HG03159 (cell line): ENCODE measurements around the gene GIPC1.

Experiments used
- ATAC-seq: cut with Tn5 transposase; IDR thresholded peaks from one replicate; pipeline ENCODE4 v1.9.1; 2021; ENCODE audit warnings: mild to moderate bottlenecking, moderate library complexity; ENCODE audit not compliant: unreplicated experiment

GIPC1 gene

DNA sequence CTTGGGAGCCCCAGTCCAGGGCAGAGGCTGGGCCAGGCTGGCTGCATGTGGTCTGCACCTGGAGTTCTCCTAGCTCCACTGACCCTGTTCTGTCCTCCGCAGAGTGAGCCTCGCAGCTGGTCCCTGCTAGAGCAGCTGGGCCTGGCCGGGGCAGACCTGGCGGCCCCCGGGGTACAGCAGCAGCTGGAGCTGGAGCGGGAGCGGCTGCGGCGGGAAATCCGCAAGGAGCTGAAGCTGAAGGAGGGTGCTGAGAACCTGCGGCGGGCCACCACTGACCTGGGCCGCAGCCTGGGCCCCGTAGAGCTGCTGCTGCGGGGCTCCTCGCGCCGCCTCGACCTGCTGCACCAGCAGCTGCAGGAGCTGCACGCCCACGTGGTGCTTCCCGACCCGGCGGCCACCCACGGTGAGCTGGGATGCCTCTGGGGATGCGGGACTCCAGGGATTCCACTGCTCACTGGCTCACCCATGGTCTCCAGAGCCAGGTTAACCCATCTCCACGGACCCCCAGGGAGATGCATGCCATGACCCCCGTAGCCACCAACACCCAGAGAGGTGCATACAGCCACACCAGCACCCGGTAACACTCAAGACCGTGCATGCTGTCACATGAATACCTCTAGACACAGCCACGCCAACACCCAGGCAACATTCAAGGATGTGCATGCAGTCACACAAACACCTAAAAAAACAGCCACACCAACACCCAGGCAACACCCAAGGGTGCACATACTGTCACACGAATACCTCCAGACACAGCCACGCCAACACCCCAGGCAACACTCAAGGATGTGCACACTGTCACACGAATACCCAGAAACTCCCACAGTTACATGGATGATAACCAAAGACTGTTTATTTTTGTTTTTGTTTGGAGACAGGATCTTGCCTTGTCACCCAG lies 54.6 kb downstream of the GIPC1 start:
- ATAC-seq, result no peak

DNA sequence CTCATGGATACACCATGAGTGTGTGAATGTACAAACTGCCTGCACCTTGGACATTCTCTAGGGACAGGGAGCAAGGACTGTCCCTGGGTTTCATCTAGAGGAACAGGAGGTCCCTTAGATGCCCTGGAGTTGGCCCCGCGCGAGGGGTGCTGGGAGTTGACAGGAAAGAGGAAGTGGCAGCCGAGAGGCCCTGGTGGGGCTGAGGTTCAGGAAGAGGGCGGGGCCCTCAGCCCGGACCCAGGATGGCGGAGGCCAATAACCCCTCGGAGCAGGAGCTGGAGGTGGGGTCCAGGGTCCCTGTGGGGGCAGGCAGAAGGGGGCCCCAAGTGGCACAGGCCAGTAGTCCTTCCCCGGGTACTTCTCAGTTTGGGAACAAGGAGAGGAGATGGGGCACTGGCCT lies 55.9 kb downstream of the GIPC1 start:
- peak; percentile 84 for ATAC-seq

DNA sequence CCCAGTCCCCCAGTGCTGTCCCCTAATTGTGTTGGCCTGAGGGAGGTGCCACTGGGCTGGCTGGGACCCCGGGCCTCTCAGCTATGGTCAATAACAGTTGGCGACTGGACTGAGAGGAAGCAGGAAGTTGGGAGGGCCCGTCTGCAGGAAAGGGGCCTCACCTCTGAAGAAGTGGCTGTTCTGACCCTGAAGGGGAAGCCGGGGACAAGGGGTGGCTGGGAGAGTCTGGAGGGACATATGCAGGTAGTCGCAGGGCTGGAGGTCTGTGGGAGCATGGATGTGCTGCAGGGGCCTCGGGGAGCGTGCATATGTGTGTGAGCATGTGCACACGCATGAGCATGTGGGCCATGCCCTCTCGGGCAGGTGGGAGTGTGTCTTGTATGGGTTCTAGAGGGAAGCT lies 56.9 kb downstream of the GIPC1 start:
- ATAC-seq, result no peak

DNA sequence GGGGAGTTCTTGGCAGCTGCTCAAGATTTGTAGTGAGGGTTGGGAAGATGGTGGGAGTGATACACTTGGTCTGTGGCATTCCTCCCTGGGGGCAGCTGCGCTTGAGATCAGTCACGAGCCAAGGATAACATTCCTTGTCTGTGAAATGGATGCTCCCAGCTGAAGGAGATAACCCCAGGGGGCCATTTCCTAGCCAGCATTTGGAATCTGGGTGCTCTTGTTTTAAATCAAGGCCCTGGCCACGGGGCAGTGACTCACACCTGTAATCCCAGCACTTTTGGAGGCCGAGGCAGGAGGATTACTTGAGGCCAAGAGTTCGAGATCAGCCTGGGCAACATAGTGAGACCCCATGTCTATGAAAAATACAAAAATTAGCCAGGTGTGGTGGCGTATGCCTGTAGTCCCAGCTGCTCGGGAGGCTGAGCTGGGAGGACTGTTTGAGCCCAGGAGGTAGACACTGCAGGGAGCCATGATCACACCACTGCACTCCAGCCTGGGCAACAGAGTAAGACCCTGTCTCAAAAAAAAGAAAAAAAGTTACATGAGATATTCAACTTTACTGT lies 58.3 kb downstream of the GIPC1 start:
- no peak for ATAC-seq

DNA sequence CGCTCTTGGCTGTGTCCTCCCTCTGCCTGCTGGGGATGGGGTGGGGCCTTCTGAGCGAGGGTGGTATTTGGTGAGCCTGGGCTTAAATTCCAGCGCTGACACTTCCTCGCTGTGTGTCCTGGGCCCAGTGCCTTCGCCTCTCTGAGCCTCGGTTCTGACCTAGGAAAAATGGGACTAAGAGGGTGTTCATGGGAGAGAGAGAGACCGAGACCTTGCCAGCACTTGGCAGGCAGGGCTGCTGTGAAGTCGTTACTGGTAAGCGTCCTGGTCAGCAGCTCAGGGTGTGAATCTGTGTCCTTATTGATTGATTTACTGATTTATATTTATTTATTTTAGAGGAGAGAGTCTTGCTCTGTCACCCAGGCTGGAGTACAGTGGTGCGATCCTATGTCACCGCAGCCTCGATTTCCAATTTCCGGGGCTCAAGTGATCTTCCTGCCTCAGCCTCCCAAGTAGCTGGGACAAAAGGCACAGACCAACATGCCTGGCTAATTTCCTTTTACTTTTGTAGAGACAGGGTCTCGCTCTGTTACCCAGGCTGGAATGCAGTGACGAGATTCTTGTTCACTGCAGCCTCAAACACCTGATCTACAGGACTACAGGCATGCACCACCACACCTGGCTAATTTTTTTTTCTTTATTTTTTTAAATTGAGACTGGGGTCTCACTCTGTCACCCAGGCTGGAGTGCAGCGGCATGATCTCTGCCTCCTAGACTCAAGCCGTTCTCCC lies 60.4 kb downstream of the GIPC1 start:
- no peak for ATAC-seq

DNA sequence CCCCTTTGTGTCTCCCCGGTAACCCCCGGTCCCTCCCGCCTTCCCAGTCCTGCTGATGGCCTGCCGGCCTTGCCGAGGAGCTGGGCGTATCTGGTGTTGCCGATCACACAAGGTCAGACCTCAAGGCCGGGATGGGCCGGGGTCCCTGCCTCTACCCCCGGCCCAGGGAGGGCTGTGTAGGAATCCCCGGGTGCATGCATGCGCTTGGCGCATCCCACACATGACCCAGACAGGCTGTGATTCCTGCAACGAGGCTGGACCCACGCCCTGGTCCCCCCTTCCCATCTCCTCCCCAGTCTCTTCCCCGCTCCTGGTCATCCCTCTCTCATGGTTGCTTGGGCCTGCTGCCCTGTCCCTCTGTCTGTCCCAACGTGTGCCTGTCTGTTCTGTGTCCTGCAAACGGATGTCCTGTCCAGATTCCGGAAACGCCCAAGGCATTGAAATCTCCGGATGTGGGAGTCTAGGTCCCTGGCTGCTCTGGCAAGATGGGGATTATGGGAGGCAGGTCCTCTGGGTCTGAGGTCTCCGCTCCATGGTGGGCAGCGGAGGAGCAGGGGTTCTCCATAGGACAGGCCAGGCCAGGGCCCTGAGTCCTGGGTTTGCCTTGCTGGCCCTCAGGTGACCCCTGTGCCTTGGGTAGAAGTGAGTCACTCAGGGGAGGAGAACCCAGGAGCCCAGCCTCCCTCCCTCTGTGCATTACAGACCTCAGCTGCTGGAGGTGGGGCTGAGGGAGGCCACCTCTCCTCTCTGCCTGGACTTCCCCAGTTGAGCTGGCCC lies 61.2 kb downstream of the GIPC1 start:
- no peak for ATAC-seq

DNA sequence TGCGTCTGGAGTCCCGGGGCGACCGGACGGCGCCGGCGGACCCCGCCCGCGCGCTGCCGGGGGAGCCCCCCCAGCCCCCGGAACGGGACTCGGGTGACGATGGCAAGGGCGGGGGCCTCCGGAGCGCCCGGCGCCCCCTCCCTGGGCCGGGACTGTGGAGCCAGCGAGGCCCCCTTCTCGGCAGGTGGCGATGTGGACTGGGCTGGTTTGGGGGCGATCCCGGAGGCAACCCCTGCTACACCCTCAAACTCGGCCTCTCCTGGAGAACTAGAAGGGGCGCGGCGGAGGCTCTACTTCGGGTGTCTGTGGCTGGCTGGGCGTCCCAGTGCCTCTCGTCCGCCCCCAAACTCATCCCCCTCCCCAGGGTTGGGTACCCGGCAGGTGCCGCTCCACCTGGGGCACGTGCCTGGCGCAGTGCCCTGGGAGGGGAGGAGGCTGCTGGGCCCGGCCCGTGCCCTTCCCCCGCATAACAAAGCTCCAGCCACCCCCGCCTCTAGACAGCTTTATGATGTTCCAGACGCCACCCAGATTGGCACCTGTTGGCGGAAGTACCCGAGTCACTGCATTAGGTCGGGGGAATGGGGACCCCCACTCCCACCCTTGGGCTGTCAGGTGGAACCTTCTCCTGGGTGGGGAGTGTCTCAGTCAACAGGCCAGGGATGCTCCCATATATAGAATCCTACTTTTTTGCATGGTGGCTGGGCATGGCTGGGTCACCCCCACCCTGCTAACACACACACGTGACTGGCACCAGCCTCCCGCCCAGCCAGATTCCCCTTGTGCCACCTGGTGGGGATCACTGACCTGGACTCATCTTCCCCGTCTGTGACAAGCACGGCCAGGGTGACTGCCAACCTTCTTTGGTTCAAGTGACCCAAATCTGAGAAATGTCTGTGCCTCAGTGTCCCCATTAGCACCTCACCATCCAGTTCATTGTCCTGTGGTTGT lies 62.1 kb downstream of the GIPC1 start:
- no peak for ATAC-seq

DNA sequence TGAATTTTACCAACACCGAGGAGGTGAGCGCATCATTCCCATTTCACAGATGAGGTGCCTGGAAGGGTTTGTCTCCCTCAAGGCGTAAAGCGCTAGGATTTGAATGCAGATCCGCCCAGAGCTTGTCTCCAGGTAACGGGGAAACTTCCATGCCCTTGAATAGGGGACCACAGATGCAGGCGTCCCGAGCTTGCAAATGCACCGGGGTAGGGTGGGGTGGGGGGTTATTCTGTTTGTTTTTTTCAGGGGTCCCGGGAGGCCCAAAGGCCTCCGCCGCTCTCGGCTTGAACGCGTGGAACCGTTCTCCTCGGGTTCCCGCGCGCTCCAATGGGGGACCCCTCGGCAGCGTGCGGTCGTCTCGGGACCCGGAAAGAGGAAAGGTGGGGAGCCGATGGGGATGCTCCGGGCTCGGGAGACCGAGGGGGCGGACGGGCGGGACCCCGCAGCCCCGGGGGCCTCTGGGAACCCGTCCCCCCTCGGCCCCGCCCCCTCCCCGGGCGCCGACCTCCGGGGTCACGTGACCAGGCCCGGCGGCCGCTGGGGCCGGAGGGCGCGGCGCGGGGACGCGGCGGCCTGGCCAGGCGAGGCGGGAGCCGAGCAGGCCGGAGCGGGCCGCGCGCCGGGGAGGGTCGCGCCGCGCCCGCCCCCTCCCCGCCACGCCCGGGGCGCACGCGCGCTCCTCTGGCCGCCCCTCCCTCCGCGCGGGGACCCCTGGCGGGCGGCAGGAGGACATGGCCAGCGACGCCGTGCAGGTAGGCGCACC lies 63.0 kb downstream of the GIPC1 start, which contains the start of gene PKN1:
TSS of gene PKN1 (plus strand) at position 516 of the 763 bp plus-strand sequence. CDS start at position 732, 216 bp downstream.
- ATAC-seq, result no peak

DNA sequence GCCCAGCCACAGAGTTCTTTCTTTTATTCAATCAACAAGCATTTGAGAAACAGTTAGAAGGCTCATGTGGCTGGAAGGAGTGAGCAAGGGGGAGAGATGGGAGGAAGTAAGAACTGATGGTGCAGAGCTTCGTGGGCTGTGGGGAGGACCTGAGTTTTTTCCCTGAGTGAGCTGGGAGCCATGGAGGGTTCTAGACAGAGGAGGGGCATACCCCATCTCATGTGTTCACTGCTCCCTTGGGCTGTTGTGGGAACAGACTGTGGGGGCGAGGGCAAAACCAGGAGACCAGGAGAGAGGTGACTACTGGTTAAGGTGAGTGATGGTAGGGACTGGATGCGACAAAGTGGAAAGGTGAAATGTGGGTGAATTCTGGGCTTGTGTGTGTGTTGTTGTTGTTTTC lies 65.2 kb downstream of the GIPC1 start:
- no peak for ATAC-seq

DNA sequence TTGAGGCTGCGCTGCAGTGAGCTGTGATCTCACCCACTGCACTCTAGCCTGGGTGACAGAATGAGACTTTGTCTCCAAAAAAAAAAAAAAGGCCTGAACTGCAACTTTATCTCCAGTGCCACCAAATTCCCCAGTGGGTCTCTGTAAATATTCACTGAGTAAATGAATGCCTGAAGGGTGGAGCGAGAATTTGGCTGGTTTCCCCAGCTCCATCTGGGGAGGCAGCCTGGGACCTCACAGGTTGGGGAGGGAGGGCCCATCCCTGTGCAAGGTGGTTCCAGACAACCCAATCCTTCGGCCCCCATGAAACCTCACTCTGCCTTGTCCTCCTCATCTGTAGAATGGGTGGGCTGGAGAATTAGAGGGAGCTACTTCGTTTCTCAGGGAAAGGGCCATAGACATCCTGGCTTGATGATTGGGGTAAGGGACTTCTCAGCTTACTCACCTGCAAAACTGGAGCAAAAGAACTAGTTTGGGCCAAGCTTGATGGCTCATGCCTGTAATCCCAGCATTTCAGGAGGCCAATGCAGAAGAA lies 67.0 kb downstream of the GIPC1 start:
- no peak for ATAC-seq
